ENCODE results near the gene XPO5.
"Not testable (repeated sequence)": the region's sequence is repeated elsewhere in the genome, so short reads cannot be mapped to it uniquely, and the experiment has no call there.

The XPO5 gene

DNA sequence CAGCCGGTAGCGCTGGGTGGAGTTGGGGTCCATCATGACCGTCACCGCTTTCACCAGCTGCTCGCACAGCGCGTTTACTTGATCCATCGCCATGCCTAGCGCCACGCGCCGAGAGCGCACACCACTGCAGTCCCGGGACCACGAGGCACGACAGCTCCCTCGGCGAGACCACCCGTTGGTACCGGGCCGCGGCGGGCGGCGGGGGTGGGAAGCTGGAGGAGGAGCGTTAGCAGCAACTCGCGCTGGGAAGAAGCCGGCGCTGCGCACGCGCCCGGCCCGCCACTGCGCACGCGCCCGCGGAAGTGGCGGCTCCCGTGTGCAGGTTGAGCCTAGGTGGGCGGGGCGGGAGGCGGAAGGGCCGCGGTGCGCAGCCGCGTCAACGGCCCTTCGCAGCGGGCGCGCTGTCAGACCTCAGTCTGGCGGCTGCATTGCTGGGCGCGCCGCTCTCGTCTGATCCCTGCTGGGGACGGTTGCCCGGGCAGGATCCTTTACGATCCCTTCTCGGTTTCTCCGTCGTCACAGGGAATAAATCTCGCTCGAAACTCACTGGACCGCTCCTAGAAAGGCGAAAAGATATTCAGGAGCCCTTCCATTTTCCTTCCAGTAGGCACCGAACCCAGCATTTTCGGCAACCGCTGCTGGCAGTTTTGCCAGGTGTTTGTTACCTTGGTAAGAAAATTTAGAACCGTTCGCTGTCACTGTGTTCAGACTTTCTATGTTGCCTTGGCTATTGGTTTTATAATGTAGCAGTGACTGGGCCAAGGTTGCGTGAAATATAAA lies at the start of gene XPO5, which contains the start of gene POLH:
Gene XPO5, minus strand, starts transcription at position 267 of the 780 bp plus-strand sequence. Its CDS starts 174 bp downstream, at position 93.
Gene POLH, plus strand, starts transcription at position 414 of the 780 bp plus-strand sequence. CDS start 6,135 bp downstream, outside the sequence.
- peak; percentile 85 for DNase-seq (ENCODE audit: low read depth)

DNA sequence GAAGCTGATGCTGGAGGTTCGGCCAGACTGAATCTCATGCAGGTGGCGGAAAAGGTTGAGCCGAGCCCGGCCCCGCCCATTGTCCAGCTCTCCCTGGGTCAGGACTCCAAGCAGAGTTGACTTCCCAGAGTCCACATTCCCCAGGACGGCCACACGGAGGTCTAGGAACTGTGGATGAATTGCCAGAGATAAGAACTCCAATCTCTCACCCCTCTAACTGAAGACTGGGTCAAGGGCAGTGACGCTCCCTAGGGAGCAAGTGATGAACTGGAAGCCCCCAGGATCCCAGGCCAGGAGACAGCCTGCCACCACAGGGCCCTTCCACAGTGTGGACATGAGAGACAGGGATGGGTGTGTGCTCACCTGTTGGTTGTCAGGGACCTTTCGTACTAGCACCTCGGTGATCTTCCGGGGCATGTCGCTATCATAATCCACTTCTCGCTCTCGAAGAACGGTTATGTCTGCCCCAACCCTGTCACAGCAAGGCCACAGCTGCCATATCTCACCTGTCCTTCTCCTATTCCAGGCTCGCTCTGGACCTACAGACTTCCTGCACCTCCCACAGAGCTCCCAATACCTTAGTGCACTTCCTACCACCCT lies 49.7 kb upstream of the XPO5 start:
- no peak for DNase-seq (ENCODE audit: low read depth)

DNA sequence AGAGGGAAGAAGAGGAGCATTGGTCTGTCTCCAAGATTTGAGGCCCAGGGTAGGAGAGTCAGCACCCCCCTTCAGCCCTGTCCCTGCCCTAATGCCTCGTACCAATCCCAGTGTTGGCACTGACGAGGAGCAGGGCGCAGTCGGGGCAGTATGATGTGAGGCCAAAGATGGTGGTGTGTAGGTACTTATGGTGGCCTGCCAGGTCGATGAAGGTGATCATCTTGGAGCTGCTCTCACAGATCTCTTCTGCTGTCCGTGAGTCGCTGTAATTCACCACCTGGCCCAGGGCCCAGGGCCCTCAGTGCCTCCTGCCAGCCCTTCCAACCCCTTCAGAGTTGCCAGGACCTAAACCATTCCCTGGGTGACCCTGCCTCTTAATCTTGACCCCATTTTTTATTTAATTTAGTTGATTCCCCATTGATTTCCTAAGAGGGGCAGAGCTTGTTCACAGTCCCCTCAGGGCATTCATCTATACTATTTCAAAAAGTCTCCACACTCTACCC lies 49.0 kb upstream of the XPO5 start:
- DNase-seq (ENCODE audit: low read depth) = no peak

- no peak for DNase-seq (ENCODE audit: low read depth)
These were observed 48.3 kb upstream of the XPO5 start for GRCh38 chr6:43623880-43624785.

DNA sequence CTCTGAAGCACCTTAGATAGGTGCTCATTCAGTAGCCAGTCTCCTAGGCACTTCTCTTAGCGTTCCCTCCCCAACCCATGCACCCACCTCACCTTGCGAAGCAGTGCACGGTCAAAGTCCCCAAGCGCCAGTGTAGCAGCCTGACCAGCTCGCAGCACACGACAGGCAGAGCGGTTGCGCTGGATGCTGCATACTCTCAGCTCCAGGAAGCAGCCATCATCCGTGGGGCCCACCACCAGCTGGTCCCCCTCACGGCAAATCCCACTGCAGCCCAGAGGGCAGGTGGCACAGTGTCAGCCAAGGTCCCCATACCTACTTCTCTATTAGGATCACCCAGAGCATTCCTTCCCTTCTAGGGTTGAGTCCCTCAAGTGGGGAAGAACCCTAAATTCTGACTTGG lies 46.7 kb upstream of the XPO5 start:
- DNase-seq (ENCODE audit: low read depth) = no peak

GRCh38 chr6:43621836-43622180 lies 46.0 kb upstream of the XPO5 start:
- no peak for DNase-seq (ENCODE audit: low read depth)

- no peak for DNase-seq (ENCODE audit: low read depth)
These were observed 45.4 kb upstream of the XPO5 start for GRCh38 chr6:43621078-43621835.

DNA sequence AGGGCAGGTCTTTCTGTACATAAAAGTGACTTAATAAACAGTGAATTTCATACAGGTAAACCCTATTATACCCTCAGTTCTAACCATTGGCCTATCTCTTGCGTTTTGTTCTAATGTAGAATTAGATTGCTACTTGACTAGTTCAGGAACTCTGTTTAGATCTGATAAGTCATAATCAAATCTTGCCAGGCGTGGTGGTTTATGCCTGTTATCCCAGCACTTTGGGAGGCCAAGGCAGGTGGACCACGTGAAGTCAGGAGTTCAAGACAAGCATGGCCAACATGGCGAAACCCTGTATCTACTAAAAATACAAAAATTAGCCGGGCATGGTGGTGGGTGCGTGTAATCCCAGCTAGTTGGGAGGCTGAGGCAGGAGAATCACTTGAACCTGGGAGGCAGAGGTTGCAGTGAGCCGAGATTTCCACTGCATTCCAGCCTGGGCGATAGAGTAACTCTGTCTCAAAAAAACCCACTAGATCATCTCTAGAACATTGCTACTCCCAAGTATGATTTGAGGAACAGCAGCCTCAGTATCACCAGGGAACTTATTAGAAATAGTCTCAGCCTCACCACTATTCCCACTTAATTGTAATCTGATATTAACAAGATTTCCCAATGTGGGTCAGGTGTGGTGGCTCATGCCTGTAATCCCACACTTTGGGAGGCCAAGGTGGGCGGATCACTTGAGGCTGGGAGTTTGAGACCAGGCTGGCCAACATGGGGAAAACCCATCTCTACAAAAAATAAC lies 41.1 kb upstream of the XPO5 start:
- DNase-seq (ENCODE audit: low read depth) = no peak

DNA sequence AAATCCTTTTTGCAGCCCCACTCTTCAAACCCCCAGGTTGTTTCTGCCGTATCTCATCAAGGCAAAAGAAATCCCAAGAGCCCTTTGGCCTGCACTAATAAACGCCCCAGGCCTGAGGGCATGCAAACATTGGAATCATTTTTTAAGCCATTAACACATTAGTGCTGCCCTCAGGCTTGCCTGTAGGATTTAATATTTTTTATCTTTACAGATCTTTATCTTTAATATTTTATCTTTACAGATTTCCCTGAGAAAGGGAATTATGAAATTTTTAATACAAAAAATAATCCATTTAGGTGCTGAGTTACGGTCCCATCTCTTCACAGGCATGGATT lies 38.5 kb upstream of the XPO5 start:
- DNase-seq (ENCODE audit: low read depth) = no peak

- no peak for DNase-seq (ENCODE audit: low read depth)
These were observed 38.0 kb upstream of the XPO5 start for GRCh38 chr6:43613721-43614395.

GRCh38 chr6:43610431-43610830 lies 34.6 kb upstream of the XPO5 start:
- DNase-seq (ENCODE audit: low read depth) = no peak

DNA sequence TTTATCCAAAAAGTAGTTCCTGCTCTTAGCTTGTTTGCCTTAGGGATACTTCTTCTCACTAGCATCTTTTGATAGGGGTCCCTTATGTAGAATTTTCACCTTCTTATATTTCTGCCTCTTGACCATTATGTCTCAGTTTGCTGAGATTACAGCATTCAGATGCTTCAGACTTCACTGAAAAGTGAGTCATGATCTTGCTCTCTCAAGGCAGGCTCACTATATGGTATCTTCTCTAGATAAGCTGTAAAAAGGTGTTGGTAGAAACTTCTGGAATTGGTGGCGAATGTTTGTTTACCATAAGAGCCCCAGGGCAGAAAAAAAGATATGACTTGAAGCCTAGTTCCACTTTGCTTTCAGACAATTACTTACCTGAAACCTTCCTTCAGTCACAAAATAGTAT lies 33.6 kb upstream of the XPO5 start:
- DNase-seq (ENCODE audit: low read depth) = no peak

GRCh38 chr6:43608807-43609206 lies 33.0 kb upstream of the XPO5 start:
- no peak for DNase-seq (ENCODE audit: low read depth)

DNA sequence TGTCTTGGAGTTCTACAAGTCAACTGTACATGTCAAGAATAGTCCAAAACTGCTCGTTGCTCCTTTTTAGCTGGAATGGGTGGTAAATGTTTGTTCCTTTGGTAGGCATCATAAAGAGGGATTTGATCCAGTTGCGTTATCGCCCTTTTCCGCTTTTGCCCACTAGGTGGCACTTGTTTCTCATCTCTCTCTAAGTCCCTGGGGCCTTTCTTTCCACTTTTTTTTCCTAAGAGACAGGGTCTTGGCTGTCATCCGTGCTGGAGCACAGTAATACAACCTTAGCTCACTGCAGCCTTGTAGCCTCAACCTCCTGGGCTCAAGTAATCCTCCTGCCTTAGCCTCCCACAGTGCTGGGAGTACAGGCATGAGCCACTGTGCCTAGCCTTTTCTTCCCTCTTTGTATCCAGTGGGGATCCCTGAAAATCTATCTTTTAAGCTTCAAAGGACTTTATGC lies 32.5 kb upstream of the XPO5 start:
- peak; percentile 49 for DNase-seq (ENCODE audit: low read depth)

DNA sequence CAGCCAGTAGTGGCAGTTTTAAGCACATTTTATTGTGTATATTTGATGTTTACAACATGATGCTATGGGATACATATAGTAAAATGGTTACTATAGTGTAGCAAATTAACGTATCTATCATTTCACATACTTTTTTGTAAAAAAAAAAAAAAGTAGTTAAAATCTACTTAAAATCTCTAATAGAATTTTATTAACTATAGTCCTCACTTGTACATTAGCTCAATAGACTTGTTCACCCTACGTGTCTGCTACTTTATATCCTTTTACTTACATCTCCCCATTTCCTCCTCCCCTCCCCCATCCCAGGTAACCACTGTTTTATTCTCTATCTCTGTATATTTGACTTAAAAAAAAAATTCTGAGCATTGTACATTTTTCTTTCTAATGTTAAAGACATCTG lies 30.2 kb upstream of the XPO5 start:
- DNase-seq (ENCODE audit: low read depth) = no peak

DNA sequence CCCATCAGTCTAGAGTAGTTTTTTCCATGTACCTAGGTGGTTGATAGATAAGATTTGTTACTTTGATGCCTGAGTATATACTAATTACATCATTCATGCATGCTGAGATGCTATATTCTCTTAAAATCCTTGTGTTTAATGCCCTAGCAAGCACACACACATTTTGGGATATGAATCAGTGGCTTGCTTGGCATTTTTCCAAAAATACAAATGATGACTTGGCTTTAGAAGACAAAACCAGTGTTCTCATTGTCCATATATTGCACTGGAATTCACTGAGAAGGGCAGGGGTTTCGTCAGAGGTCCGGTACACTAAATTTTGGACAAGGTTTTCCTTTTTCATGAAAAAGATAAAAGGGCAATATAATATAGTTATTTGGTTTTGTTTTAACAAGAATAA lies 28.3 kb upstream of the XPO5 start:
- DNase-seq (ENCODE audit: low read depth) = no peak

DNA sequence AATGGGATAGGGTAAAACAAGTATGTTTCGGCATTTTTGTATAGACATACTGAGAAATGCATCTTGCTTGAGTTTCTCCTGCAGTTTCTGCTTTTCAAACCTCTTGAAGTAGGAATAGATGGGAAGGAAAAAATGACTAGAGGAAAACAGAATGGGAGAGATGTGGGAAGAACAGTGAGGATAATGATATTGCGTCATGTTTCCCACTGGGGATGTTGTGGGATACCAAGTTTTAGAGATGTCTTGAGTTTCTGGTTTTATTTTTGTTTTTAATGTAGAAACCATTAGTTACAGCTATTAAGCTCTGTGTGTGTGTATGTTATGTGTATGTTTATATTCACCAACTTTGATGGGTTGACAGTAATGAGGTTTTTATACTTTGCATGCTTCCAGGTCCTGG lies 24.8 kb upstream of the XPO5 start:
- no peak for DNase-seq (ENCODE audit: low read depth)

- no peak for DNase-seq (ENCODE audit: low read depth)
These were observed 18.1 kb upstream of the XPO5 start for GRCh38 chr6:43593938-43594337.

- DNase-seq (ENCODE audit: low read depth) = not testable (repeated sequence)
These were observed 13.7 kb upstream of the XPO5 start for GRCh38 chr6:43589564-43589963.

DNA sequence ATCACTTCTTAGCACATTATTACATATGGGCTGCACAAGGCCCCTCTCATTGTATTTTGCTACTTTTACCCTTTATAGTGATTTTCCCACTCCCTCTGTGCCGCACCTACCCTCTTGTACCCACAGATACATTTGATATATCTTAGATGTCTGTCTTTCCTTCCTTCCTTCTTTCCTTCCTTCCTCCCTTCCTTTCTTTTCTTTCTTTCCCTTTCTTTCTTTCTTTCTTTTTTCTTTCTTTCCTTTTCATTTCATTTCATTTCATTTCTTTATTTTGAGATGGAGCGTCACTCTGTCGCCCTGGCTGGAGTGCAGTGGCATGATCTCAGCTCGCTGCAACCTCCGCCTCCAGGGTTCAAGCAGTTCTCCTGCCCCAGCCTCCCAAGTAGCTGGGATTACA lies 12.4 kb upstream of the XPO5 start:
- no peak for DNase-seq (ENCODE audit: low read depth)

Measured in GM04504 (cell line).